Trophoblast cell (in vitro differentiated cells and primary cell): ENCODE results near the gene TMC8.

Source experiments
- DNase-seq, 2 donors: peaks; one replicate each; pipeline ENCODE4 v3.0.0-alpha.2; 2016
- H2AFZ ChIP-seq: 2 replicates; pipeline ENCODE4 v1.6.1; 2013; ENCODE audit warnings: low read length, moderate library complexity, mild to moderate bottlenecking; ENCODE audit not compliant: insufficient read depth, poor library complexity
- H2AK5ac ChIP-seq: 2 replicates; pipeline ENCODE4 v1.6.1; 2013; ENCODE audit warnings: mild to moderate bottlenecking, low read length
- H2BK120ac ChIP-seq: 2 replicates; pipeline ENCODE4 v1.6.1; 2013; ENCODE audit warnings: low read length, mild to moderate bottlenecking, moderate library complexity; ENCODE audit not compliant: insufficient read depth, poor library complexity
- H2BK12ac ChIP-seq: 2 replicates; pipeline ENCODE4 v1.6.1; 2013; ENCODE audit warnings: mild to moderate bottlenecking, low read length, moderate library complexity
- H2BK5ac ChIP-seq: 2 replicates; pipeline ENCODE4 v1.6.1; 2013; ENCODE audit warnings: low read length, low read depth, moderate library complexity, mild to moderate bottlenecking; ENCODE audit not compliant: poor library complexity
- H3K14ac ChIP-seq: 2 replicates; pipeline ENCODE4 v1.6.1; 2013; ENCODE audit warnings: mild to moderate bottlenecking, low read length
- H3K18ac ChIP-seq: 2 replicates; pipeline ENCODE4 v1.6.1; 2013; ENCODE audit warnings: mild to moderate bottlenecking, low read length
- H3K23ac ChIP-seq: 2 replicates; pipeline ENCODE4 v1.6.1; 2013; ENCODE audit warnings: low read length
- H3K27ac ChIP-seq: 2 replicates; pipeline ENCODE4 v1.5.1; 2013; ENCODE audit warnings: low read depth, mild to moderate bottlenecking, inconsistent platforms, low read length, moderate library complexity
- H3K27me3 ChIP-seq: 2 replicates; pipeline ENCODE4 v1.6.1; 2013; ENCODE audit warnings: inconsistent platforms, mild to moderate bottlenecking, low read length, moderate library complexity; ENCODE audit not compliant: insufficient read depth
- H3K36me3 ChIP-seq, 2 experiments: 1 replicate in 1 of 2; 2 replicates in 1 of 2; pipeline ENCODE4 v1.6.1; 2013; ENCODE audit warnings: low read length in 2 of 2, mild to moderate bottlenecking in 2 of 2, moderate library complexity in 1 of 2; ENCODE audit not compliant: insufficient read depth in 2 of 2, control insufficient read depth in 1 of 2
- H3K4ac ChIP-seq: 2 replicates; pipeline ENCODE4 v1.6.1; 2013; ENCODE audit warnings: low read depth, mild to moderate bottlenecking, low read length, moderate library complexity
- H3K4me1 ChIP-seq, 2 experiments: 1 replicate in 1 of 2; 2 replicates in 1 of 2; pipeline ENCODE4 v1.6.1; 2013; ENCODE audit warnings: low read length in 2 of 2, mild to moderate bottlenecking in 2 of 2, moderate library complexity in 1 of 2; ENCODE audit not compliant: insufficient read depth in 2 of 2, control insufficient read depth in 1 of 2
- H3K4me2 ChIP-seq: 2 replicates; pipeline ENCODE4 v1.6.1; 2013; ENCODE audit warnings: inconsistent platforms, mild to moderate bottlenecking, low read length, moderate library complexity
- H3K4me3 ChIP-seq: 2 replicates; pipeline ENCODE4 v1.5.1; 2013; ENCODE audit warnings: mild to moderate bottlenecking, low read depth, low read length, inconsistent platforms
- H3K79me1 ChIP-seq: one replicate; pipeline ENCODE4 v1.6.1; 2013; ENCODE audit warnings: low read length
- H3K79me2 ChIP-seq: 2 replicates; pipeline ENCODE4 v1.6.1; 2013; ENCODE audit warnings: low read length, mild to moderate bottlenecking; ENCODE audit not compliant: control insufficient read depth, insufficient read depth, poor library complexity
- H3K9ac ChIP-seq: 2 replicates; pipeline ENCODE4 v1.6.1; 2013; ENCODE audit warnings: mild to moderate bottlenecking, low read length
- H3K9me3 ChIP-seq: 2 replicates; pipeline ENCODE4 v1.6.1; 2013; ENCODE audit warnings: low read depth, mild to moderate bottlenecking, control low read depth, inconsistent platforms, low read length; ENCODE audit not compliant: insufficient read depth
- H4K12ac ChIP-seq: 2 replicates; pipeline ENCODE4 v1.6.1; 2013; ENCODE audit warnings: low read depth, mild to moderate bottlenecking, low read length, moderate library complexity
- H4K8ac ChIP-seq: 2 replicates; pipeline ENCODE4 v1.6.1; 2013; ENCODE audit warnings: low read depth, mild to moderate bottlenecking, low read length, moderate library complexity
- H4K91ac ChIP-seq: one replicate; pipeline ENCODE4 v1.6.1; 2013; ENCODE audit warnings: low read depth, mild to moderate bottlenecking, low read length, moderate library complexity
- WGBS: extraction: QIAGEN DNeasy Blood & Tissue Kit; methylation state at CpG from one replicate; pipeline ENCODE4 v1.1.7; 2013; ENCODE audit warnings: missing lambda C conversion rate; ENCODE audit not compliant: insufficient read length, insufficient coverage; ENCODE audit errors: extremely low coverage; 5-methylcytosine and 5-hydroxymethylcytosine counted together

The TMC8 gene

GRCh38 chr17:78109489-78109761, 21.1 kb upstream of the TMC8 start:
- H3K23ac ChIP-seq, result no peak overlapping the region
- H3K79me1 ChIP-seq, result no peaks in the 10 kb centered on the region
- H3K4ac ChIP-seq, result no peak overlapping the region
- H2BK120ac ChIP-seq, result no peak overlapping the region
- no peaks in the 10 kb centered on the region for H3K27me3 ChIP-seq
- no peak overlapping the region for H4K8ac ChIP-seq
- no peak overlapping the region for H3K4me2 ChIP-seq
- H3K4me1 ChIP-seq, result no peaks in the 10 kb centered on the region
- H4K12ac ChIP-seq, result no peak overlapping the region
- WGBS, result no CpG with 5 or more reads among the region's 9 CpGs
- no peak overlapping the region for H3K27ac ChIP-seq
- H3K9ac ChIP-seq, result no peak overlapping the region
- no peak overlapping the region for H2AFZ ChIP-seq
- peaks cover 41 to 48% of the 10 kb centered on the region in 2 experiments for H3K36me3 ChIP-seq
- H2BK5ac ChIP-seq, result no peak overlapping the region
- no peak overlapping the region for H3K4me3 ChIP-seq
- no peak overlapping the region for H3K18ac ChIP-seq
- H4K91ac ChIP-seq, result no peak overlapping the region
- H2BK12ac ChIP-seq, result no peak overlapping the region
- no peaks in the 10 kb centered on the region for H3K79me2 ChIP-seq
- no peak overlapping the region for H2AK5ac ChIP-seq
- no peaks in the 10 kb centered on the region for H3K9me3 ChIP-seq
- no peak for DNase-seq
- H3K14ac ChIP-seq, result no peak overlapping the region

GRCh38 chr17:78110363-78111015, 20.1 kb upstream of the TMC8 start:
- Histone ChIP-seq H3K9me3 (peaks cover 2% of the 10 kb centered on the region), H3K18ac (no peak overlapping the region), H2BK120ac (no peak overlapping the region), H2BK12ac (no peak overlapping the region), H3K79me1 (no peaks in the 10 kb centered on the region), H4K91ac (no peak overlapping the region), H3K4me3 (no peak overlapping the region), H3K79me2 (no peaks in the 10 kb centered on the region), H3K14ac (no peak overlapping the region), H3K36me3 (peaks cover 48 to 54% of the 10 kb centered on the region in 2 experiments), H2AFZ (no peak overlapping the region), H3K4me1 (no peaks in the 10 kb centered on the region), H3K27ac (no peak overlapping the region), H3K9ac (no peak overlapping the region), H2AK5ac (no peak overlapping the region), H2BK5ac (no peak overlapping the region), H4K8ac (no peak overlapping the region), H4K12ac (no peak overlapping the region), H3K4ac (no peak overlapping the region), H3K27me3 (no peaks in the 10 kb centered on the region), H3K4me2 (no peak overlapping the region), H3K23ac (no peak overlapping the region)
- WGBS, result no CpG with 5 or more reads among the region's 22 CpGs
- no peak for DNase-seq

- H2BK120ac ChIP-seq, result no peak overlapping the region
Observed at GRCh38 chr17:78111016-78111726, 19.4 kb upstream of the TMC8 start.

GRCh38 chr17:78111727-78112517, 18.6 kb upstream of the TMC8 start:
- Histone ChIP-seq H3K9ac (no peak overlapping the region), H3K4me1 (no peaks in the 10 kb centered on the region), H3K18ac (no peak overlapping the region), H2BK5ac (no peak overlapping the region), H3K14ac (no peak overlapping the region), H3K27me3 (no peaks in the 10 kb centered on the region), H3K27ac (no peak overlapping the region), H3K4me3 (no peak overlapping the region), H2BK120ac (no peak overlapping the region), H4K12ac (no peak overlapping the region), H3K79me1 (no peaks in the 10 kb centered on the region), H3K4me2 (no peak overlapping the region), H4K8ac (no peak overlapping the region), H2BK12ac (no peak overlapping the region), H3K36me3 (peaks cover 52 to 56% of the 10 kb centered on the region in 2 experiments), H4K91ac (no peak overlapping the region), H3K23ac (no peak overlapping the region), H3K4ac (no peak overlapping the region), H3K79me2 (no peaks in the 10 kb centered on the region), H2AK5ac (no peak overlapping the region), H3K9me3 (peaks cover 2% of the 10 kb centered on the region), H2AFZ (no peak overlapping the region)
- WGBS, result no CpG with 5 or more reads among the region's 28 CpGs
- no peak for DNase-seq

More at GRCh38 chr17:78111016-78111726, 19.4 kb upstream of the TMC8 start:
- no peaks in the 10 kb centered on the region for H3K79me2 ChIP-seq
- H3K23ac ChIP-seq, result no peak overlapping the region
- WGBS, result no CpG with 5 or more reads among the region's 19 CpGs
- no peak for DNase-seq
- H3K9ac ChIP-seq, result no peak overlapping the region
- no peak overlapping the region for H2BK5ac ChIP-seq
- H3K4me1 ChIP-seq, result no peaks in the 10 kb centered on the region
- H3K4me3 ChIP-seq, result peak overlapping the region; percentile 14
- H3K27ac ChIP-seq, result no peak overlapping the region
- no peak overlapping the region for H2AFZ ChIP-seq
- H2BK12ac ChIP-seq, result no peak overlapping the region
- no peak overlapping the region for H4K91ac ChIP-seq
- no peaks in the 10 kb centered on the region for H3K27me3 ChIP-seq
- H4K8ac ChIP-seq, result no peak overlapping the region
- H3K14ac ChIP-seq, result no peak overlapping the region
- no peak overlapping the region for H3K4me2 ChIP-seq
- no peak overlapping the region for H3K18ac ChIP-seq
- H3K79me1 ChIP-seq, result no peaks in the 10 kb centered on the region
- peaks cover 51 to 54% of the 10 kb centered on the region in 2 experiments for H3K36me3 ChIP-seq
- H3K9me3 ChIP-seq, result peaks cover 2% of the 10 kb centered on the region
- H2AK5ac ChIP-seq, result no peak overlapping the region
- no peak overlapping the region for H3K4ac ChIP-seq
- no peak overlapping the region for H4K12ac ChIP-seq
